Liver (tissue), 9 donors: Measurements from ENCODE around the gene GPHN. TPM values are rescaled to one million over a fixed set of nuclear protein-coding genes. Genes with fewer than 3 reads are reported as not detected.

Source experiments
- DNase-seq: peaks from one replicate; pipeline ENCODE4 v3.0.0-alpha.2; 2017; ENCODE audit warnings: low spot score
- H3K27ac ChIP-seq, 2 donors: one replicate each; pipeline ENCODE4 v1.7.0; 2013; ENCODE audit warnings: inconsistent platforms in 2 of 2, low read length in 2 of 2, control low read depth in 1 of 2, low read depth in 1 of 2, mild to moderate bottlenecking in 1 of 2
- H3K27me3 ChIP-seq, 4 donors: one replicate each; pipeline versions ENCODE4 v1.6.1 to v1.7.0; 2013; ENCODE audit warnings: low read length in 3 of 4, inconsistent platforms in 1 of 4, mild to moderate bottlenecking in 1 of 4, moderate library complexity in 1 of 4; ENCODE audit not compliant: control insufficient read depth in 4 of 4, insufficient read depth in 4 of 4
- H3K36me3 ChIP-seq, 4 donors: one replicate each; pipeline versions ENCODE4 v1.6.1 to v1.7.0; 2013; ENCODE audit warnings: low read length in 3 of 4, mild to moderate bottlenecking in 3 of 4, low read depth in 1 of 4, moderate library complexity in 1 of 4; ENCODE audit not compliant: control insufficient read depth in 4 of 4, insufficient read depth in 3 of 4
- H3K4me1 ChIP-seq, 4 donors: one replicate each; pipeline versions ENCODE4 v1.6.1 to v1.7.0; 2013; ENCODE audit warnings: low read length in 3 of 4, mild to moderate bottlenecking in 3 of 4, moderate library complexity in 1 of 4; ENCODE audit not compliant: control insufficient read depth in 4 of 4, insufficient read depth in 4 of 4
- H3K4me3 ChIP-seq, 3 donors: one replicate each; pipeline versions ENCODE4 v1.6.1 to v1.7.0; 2013; ENCODE audit warnings: low read length in 3 of 3, control low read depth in 1 of 3, low read depth in 1 of 3, mild to moderate bottlenecking in 1 of 3
- H3K9ac ChIP-seq, 2 donors: one replicate each; pipeline ENCODE4 v1.7.0; 2013; ENCODE audit warnings: low read length in 2 of 2, mild to moderate bottlenecking in 2 of 2, moderate library complexity in 2 of 2, control low read depth in 1 of 2, low read depth in 1 of 2
- H3K9me3 ChIP-seq, 4 donors: one replicate each; pipeline versions ENCODE4 v1.6.1 to v1.7.0; 2013; ENCODE audit warnings: low read length in 3 of 4; ENCODE audit not compliant: control insufficient read depth in 4 of 4
- FOXA1 ChIP-seq: IDR thresholded peaks from 2 replicates; pipeline ENCODE4 v1.6.1; 2016; ENCODE audit warnings: antibody characterized with exemption
- HNF4G ChIP-seq: IDR thresholded peaks from 2 replicates; pipeline ENCODE4 v1.6.1; 2016; ENCODE audit warnings: antibody characterized with exemption
- JUND ChIP-seq, 2 donors: IDR thresholded peaks; 2 replicates each; pipeline ENCODE4 v1.6.1; 2016; ENCODE audit warnings: antibody characterized with exemption in 2 of 2
- NR2F2 ChIP-seq: IDR thresholded peaks from 2 replicates; pipeline ENCODE4 v1.6.1; 2016; ENCODE audit warnings: antibody characterized with exemption
- REST ChIP-seq: IDR thresholded peaks from 2 replicates; pipeline ENCODE4 v1.6.1; 2016; ENCODE audit warnings: antibody characterized with exemption, mild to moderate bottlenecking
- SP1 ChIP-seq: IDR thresholded peaks from 2 replicates; pipeline ENCODE4 v1.6.1; 2018; ENCODE audit warnings: antibody characterized with exemption, mild to moderate bottlenecking
- TAF1 ChIP-seq: conservative IDR thresholded peaks from 2 replicates; pipeline ENCODE4 v1.6.1; 2016; ENCODE audit warnings: antibody characterized with exemption, mild to moderate bottlenecking
- YY1 ChIP-seq: IDR thresholded peaks from 2 replicates; pipeline ENCODE4 v1.6.1; 2016; ENCODE audit warnings: antibody characterized with exemption, mild to moderate bottlenecking
- ZBTB33 ChIP-seq: IDR thresholded peaks from 2 replicates; pipeline ENCODE4 v1.6.1; 2016; ENCODE audit warnings: antibody characterized with exemption
- WGBS: extraction: QIAGEN DNeasy Blood & Tissue Kit; methylation state at CpG from one replicate; pipeline ENCODE4 v1.1.7; 2013; 5-methylcytosine and 5-hydroxymethylcytosine counted together
- polyA plus RNA-seq, 2 donors: library from polyadenylated mRNA; stranded (reverse) in 1 of 2; unstranded in 1 of 2; fragments of 200-250 nt in 1 of 2; fragments of >200 nt in 1 of 2; fragmentation: Nextera tagmentation in 1 of 2; extraction: Ambion mirVana in 1 of 2; gene quantifications; one replicate each; pipeline versions ENCODE4 v1.2.1 to v1.2.3, GENCODE V29; 2013 to 2015
- total RNA-seq, 2 donors: library from RNA; depleted of rRNA; stranded (reverse); fragments of >200 nt; gene quantifications; one replicate each; pipeline ENCODE4 v1.2.3, GENCODE V29; 2014
- TF ChIP-seq, protein P1 (sequence below): IDR thresholded peaks from 2 replicates; pipeline ENCODE4 v1.6.1; 2016; ENCODE audit warnings: antibody characterized with exemption
- TF ChIP-seq, protein P2 (sequence below): IDR thresholded peaks from 2 replicates; pipeline ENCODE4 v1.6.1; 2016; ENCODE audit warnings: antibody characterized with exemption
- donor health status: healthy.
- donor health status: healthy.
- donor health status: healthy.
- donor health status: healthy.
- donor health status: healthy.

Gene GPHN
- total and polyA plus RNA-seq, 4 donors: 18.4 to 76.4 (median 47.4) TPM

DNA sequence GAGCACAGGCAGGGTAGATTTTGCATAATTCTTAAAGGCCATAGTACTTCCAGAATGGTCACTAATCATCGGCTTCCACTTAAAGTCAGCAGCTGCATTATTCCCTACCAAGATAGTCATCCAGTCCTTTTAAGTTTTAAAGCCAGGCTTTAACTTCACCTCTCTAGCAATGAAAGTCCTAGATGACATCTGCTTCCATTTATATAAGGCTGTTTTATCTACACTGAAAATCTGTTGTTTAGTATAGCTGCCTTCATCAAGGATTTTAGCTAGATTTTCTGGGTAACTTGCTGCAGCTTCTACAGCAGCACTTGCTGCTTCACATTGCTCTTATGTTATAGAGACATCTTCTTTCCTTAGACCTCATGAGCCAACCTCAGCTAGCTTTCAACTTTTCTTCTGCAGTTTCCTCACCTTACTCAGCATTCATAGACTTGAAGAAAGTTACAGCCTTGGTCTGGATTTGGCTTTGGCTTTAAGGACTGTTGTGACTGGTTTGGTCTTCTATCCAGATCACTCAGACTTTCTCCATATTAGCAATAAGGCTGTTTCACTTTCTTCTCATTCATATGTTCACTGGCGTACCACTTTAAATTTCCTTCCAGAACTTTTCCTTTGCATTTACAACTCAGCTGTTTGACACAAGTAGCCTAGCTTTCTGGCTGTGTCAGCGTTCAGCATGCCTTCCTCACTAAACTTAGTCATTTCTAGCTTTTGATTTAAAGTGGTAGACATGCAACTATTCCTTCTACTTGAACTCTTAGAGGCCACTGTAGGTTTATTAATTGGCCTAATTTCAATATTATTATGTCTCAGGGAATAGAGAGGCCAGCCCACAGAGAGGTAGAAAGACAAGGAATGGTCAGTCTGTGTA is 471.4 kb downstream of the GPHN start:
- TF ChIP-seq JUND (IDR thresholded peaks at IDR 0.05) (no peak), ZBTB33 (no peak), TAF1 (no peak)
- Histone ChIP-seq H3K27ac (no peak overlapping the region), H3K4me3 (no peak overlapping the region), H3K9me3 (no peaks in the 10 kb centered on the region), H3K36me3 (peaks cover 0 to 2% (median 0%) of the 10 kb centered on the region in 4 donors), H3K9ac (no peak overlapping the region), H3K4me1 (no peaks in the 10 kb centered on the region), H3K27me3 (no peaks in the 10 kb centered on the region)
- 88% methylated on average over 3 of the region's 3 CpGs for WGBS
- DNase-seq: no peak

GRCh38 chr14:66982247-66982646 is 474.3 kb downstream of the GPHN start:
- Histone ChIP-seq H3K4me1 (no peaks in the 10 kb centered on the region), H3K27ac (no peak overlapping the region), H3K9ac (no peak overlapping the region), H3K9me3 (no peaks in the 10 kb centered on the region), H3K27me3 (no peaks in the 10 kb centered on the region), H3K4me3 (no peak overlapping the region), H3K36me3 (peaks cover 0 to 7% (median under 1%) of the 10 kb centered on the region in 4 donors)
- DNase-seq: no peak
- TF ChIP-seq HNF4G (no peak), FOXA1 (no peak)

DNA sequence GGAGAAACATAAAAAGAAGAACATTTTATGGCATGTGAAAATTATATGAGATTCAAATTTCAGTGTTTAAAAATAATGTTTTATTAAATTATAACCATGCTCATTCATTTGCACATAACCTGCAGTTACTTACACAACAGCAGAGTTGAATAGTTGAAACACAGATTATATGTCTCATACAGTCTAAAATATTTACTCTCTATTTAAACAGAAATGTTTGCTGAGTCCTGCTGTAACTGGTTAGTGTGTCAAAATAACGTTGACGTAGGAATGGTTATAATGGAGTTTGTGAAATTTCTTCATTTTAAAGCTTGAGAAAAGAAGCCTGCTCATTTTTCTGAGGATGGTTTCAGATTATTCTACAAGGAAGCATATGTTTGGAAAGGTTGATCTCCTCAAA is 484.8 kb downstream of the GPHN start:
- H3K27me3 ChIP-seq: no peaks in the 10 kb centered on the region
- 51% methylated on average over 2 of the region's 2 CpGs for WGBS
- DNase-seq: no peak
- no peaks in the 10 kb centered on the region for H3K9me3 ChIP-seq
- H3K4me1 ChIP-seq: peaks cover 0 to 6% (median 3%) of the 10 kb centered on the region in 4 donors
- TF ChIP-seq, protein P1, sequence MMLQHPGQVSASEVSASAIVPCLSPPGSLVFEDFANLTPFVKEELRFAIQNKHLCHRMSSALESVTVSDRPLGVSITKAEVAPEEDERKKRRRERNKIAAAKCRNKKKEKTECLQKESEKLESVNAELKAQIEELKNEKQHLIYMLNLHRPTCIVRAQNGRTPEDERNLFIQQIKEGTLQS: no peak
- no peak for TF ChIP-seq YY1
- TF ChIP-seq SP1: no peak
- no peak for TF ChIP-seq NR2F2
- TF ChIP-seq, protein P2, sequence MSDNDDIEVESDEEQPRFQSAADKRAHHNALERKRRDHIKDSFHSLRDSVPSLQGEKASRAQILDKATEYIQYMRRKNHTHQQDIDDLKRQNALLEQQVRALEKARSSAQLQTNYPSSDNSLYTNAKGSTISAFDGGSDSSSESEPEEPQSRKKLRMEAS: no peak
- TF ChIP-seq REST: no peak
- no peak overlapping the region for H3K27ac ChIP-seq
- H3K4me3 ChIP-seq: no peak overlapping the region
- H3K9ac ChIP-seq: no peak overlapping the region
- H3K36me3 ChIP-seq: peaks cover 0 to 10% (median 4%) of the 10 kb centered on the region in 4 donors
